ENCODE results near the gene MEIKIN.
"Not testable (repeated sequence)": the region's sequence is repeated elsewhere in the genome, so short reads cannot be mapped to it uniquely, and the experiment has no call there.

MEIKIN gene

GRCh38 chr5:131899686-131900085 is 45.8 kb downstream of the MEIKIN start:
- no peak for DNase-seq

GRCh38 chr5:131883984-131884383 is 61.5 kb downstream of the MEIKIN start:
- DNase-seq, result no peak

- DNase-seq, result no peak
These were observed 65.8 kb downstream of the MEIKIN start for GRCh38 chr5:131879705-131880104.

GRCh38 chr5:131877873-131878272 is 67.6 kb downstream of the MEIKIN start:
- no peak for DNase-seq

- DNase-seq, result not testable (repeated sequence)
These were observed 74.2 kb downstream of the MEIKIN start for GRCh38 chr5:131871251-131871650.

GRCh38 chr5:131867524-131867923 is 77.9 kb downstream of the MEIKIN start:
- no peak for DNase-seq

- DNase-seq, result no peak
These were observed 81.8 kb downstream of the MEIKIN start for GRCh38 chr5:131863700-131864099.

- DNase-seq, result no peak
These were observed 88.1 kb downstream of the MEIKIN start for GRCh38 chr5:131857388-131857787.

GRCh38 chr5:131855452-131855851 is 90.0 kb downstream of the MEIKIN start:
- DNase-seq, result no peak

GRCh38 chr5:131854134-131854533 is 91.3 kb downstream of the MEIKIN start:
- no peak for DNase-seq

- no peak for DNase-seq
These were observed 96.8 kb downstream of the MEIKIN start for GRCh38 chr5:131848662-131849061.

- no peak for DNase-seq
These were observed 98.9 kb downstream of the MEIKIN start for GRCh38 chr5:131846536-131846935.

- DNase-seq, result no peak
These were observed 99.6 kb downstream of the MEIKIN start for GRCh38 chr5:131845828-131846227.

- not testable (repeated sequence) for DNase-seq
These were observed 102.5 kb downstream of the MEIKIN start for GRCh38 chr5:131842971-131843370.

GRCh38 chr5:131832702-131833101 is 112.8 kb downstream of the MEIKIN start:
- DNase-seq, result not testable (repeated sequence)

GRCh38 chr5:131825404-131826013 is 120.0 kb downstream of the MEIKIN start:
- DNase-seq, result no peak

GRCh38 chr5:131824631-131825030 is 120.8 kb downstream of the MEIKIN start:
- DNase-seq, result no peak

GRCh38 chr5:131821221-131821620 is 124.2 kb downstream of the MEIKIN start:
- no peak for DNase-seq

GRCh38 chr5:131818001-131818724 is 127.3 kb downstream of the MEIKIN start:
- no peak for DNase-seq

GRCh38 chr5:131814990-131815389 is 130.5 kb downstream of the MEIKIN start:
- DNase-seq, result no peak

- DNase-seq, result no peak
These were observed 132.9 kb downstream of the MEIKIN start for GRCh38 chr5:131812371-131813160.

- DNase-seq, result no peak
These were observed 134.8 kb downstream of the MEIKIN start for GRCh38 chr5:131810510-131811249.
